Measurements from ENCODE around the gene BMPR1B.
A peak's percentile ranks its signal among the peaks of the same experiment; 100 is the strongest.

Gene BMPR1B

DNA sequence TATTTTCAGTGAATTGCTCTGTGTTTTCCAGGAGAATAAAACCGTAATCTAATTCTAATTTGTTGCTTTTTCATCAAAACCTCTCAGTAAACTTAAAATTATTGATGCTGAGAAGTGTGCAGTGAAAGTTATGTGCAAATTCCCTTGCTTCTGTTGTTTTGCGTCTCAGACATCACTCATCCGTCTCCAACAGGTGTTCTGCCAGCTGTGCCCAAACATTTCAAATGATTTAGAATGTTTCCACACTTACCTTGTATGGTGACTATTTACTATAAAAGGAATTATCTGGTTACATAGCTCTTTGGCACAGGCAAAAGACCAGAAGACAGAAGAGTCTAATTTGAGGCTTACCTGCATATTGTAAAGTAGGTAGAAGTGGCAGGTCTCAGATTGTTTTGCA is 184.0 kb downstream of the BMPR1B start:
- Histone ChIP-seq H3K27me3 (ENCODE audit: insufficient read depth, low read length) (no peaks in the 10 kb centered on the region), H3K36me3 (ENCODE audit: insufficient read depth, low read length) (no peaks in the 10 kb centered on the region), H3K4me3 (ENCODE audit: low read depth, low read length) (no peak overlapping the region), H3K4me1 (ENCODE audit: control insufficient read depth, insufficient read depth, low read length, unreplicated experiment) (peaks cover 15% of the 10 kb centered on the region), H2AFZ (ENCODE audit: low read length, unreplicated experiment) (no peak overlapping the region), H3K79me2 (ENCODE audit: control insufficient read depth, insufficient read depth, low read length, unreplicated experiment) (no peaks in the 10 kb centered on the region), H3K27ac (ENCODE audit: low read depth, low read length) (no peak overlapping the region)

GRCh38 chr4:94944726-94945125 is 187.0 kb downstream of the BMPR1B start:
- Histone ChIP-seq H3K4me3 (ENCODE audit: low read depth, low read length) (no peak overlapping the region), H3K79me2 (ENCODE audit: control insufficient read depth, insufficient read depth, low read length, unreplicated experiment) (no peaks in the 10 kb centered on the region), H3K27me3 (ENCODE audit: insufficient read depth, low read length) (no peaks in the 10 kb centered on the region), H3K27ac (ENCODE audit: low read depth, low read length) (no peak overlapping the region), H2AFZ (ENCODE audit: low read length, unreplicated experiment) (no peak overlapping the region), H3K36me3 (ENCODE audit: insufficient read depth, low read length) (no peaks in the 10 kb centered on the region), H3K4me1 (ENCODE audit: control insufficient read depth, insufficient read depth, low read length, unreplicated experiment) (peaks cover 9% of the 10 kb centered on the region)

- H3K36me3 ChIP-seq (ENCODE audit: insufficient read depth, low read length) = no peaks in the 10 kb centered on the region
- H2AFZ ChIP-seq (ENCODE audit: low read length, unreplicated experiment) = no peak overlapping the region
- no peak overlapping the region for H3K27ac ChIP-seq (ENCODE audit: low read depth, low read length)
- H3K4me1 ChIP-seq (ENCODE audit: control insufficient read depth, insufficient read depth, low read length, unreplicated experiment) = no peaks in the 10 kb centered on the region
- H3K4me3 ChIP-seq (ENCODE audit: low read depth, low read length) = no peak overlapping the region
- no peaks in the 10 kb centered on the region for H3K27me3 ChIP-seq (ENCODE audit: insufficient read depth, low read length)
- H3K79me2 ChIP-seq (ENCODE audit: control insufficient read depth, insufficient read depth, low read length, unreplicated experiment) = no peaks in the 10 kb centered on the region
Measured at GRCh38 chr4:94947681-94948108, 189.9 kb downstream of the BMPR1B start.

DNA sequence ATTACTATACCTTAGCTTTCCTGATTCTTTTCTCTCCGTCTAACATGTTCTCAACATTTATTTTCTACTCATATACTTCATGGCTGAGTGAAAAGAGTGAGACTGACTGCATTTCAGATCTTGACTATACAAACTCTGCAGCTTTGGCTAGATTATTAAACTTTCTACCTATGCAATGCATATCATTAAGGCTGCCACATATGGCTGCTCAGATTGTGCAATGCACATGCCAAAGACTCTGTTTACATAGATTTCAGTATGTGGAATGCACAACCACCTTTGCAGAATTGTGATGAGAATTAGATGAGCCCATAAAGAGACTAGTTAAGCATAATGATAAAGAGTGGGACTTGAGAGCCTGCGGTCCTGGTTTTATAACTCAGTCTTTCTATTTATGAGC is 196.5 kb downstream of the BMPR1B start:
- H3K79me2 ChIP-seq (ENCODE audit: control insufficient read depth, insufficient read depth, low read length, unreplicated experiment) = no peaks in the 10 kb centered on the region
- H3K27me3 ChIP-seq (ENCODE audit: insufficient read depth, low read length) = no peaks in the 10 kb centered on the region
- H3K4me3 ChIP-seq (ENCODE audit: low read depth, low read length) = no peak overlapping the region
- H3K27ac ChIP-seq (ENCODE audit: low read depth, low read length) = no peak overlapping the region
- peaks cover 1% of the 10 kb centered on the region for H3K4me1 ChIP-seq (ENCODE audit: control insufficient read depth, insufficient read depth, low read length, unreplicated experiment)
- no peak overlapping the region for H2AFZ ChIP-seq (ENCODE audit: low read length, unreplicated experiment)
- no peaks in the 10 kb centered on the region for H3K36me3 ChIP-seq (ENCODE audit: insufficient read depth, low read length)

DNA sequence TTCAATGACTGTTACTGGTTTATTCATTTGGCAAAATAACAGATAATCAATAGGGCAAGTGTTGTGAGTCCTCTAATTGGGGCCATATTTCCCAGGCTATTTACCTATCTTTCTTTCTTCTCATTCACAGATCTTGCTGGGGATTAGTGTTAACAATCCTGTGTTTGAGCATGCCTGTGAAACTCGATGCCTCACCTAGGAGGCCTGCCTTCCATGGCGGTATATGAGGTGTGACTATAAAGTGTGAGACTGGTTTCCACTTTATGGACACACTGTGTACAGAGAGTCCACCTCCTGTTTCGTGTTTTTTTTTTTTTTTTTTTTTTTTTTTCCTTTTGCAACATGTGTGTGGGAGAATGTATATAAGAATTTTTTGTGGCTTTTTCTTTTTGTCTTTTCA is 199.3 kb downstream of the BMPR1B start:
- H3K27me3 ChIP-seq (ENCODE audit: insufficient read depth, low read length) = no peaks in the 10 kb centered on the region
- peaks cover 23% of the 10 kb centered on the region for H3K4me1 ChIP-seq (ENCODE audit: control insufficient read depth, insufficient read depth, low read length, unreplicated experiment)
- no peak overlapping the region for H3K4me3 ChIP-seq (ENCODE audit: low read depth, low read length)
- H3K79me2 ChIP-seq (ENCODE audit: control insufficient read depth, insufficient read depth, low read length, unreplicated experiment) = no peaks in the 10 kb centered on the region
- no peaks in the 10 kb centered on the region for H3K36me3 ChIP-seq (ENCODE audit: insufficient read depth, low read length)
- no peak overlapping the region for H2AFZ ChIP-seq (ENCODE audit: low read length, unreplicated experiment)
- no peak overlapping the region for H3K27ac ChIP-seq (ENCODE audit: low read depth, low read length)

GRCh38 chr4:94959307-94959706 is 201.6 kb downstream of the BMPR1B start:
- H3K79me2 ChIP-seq (ENCODE audit: control insufficient read depth, insufficient read depth, low read length, unreplicated experiment) = no peaks in the 10 kb centered on the region
- H2AFZ ChIP-seq (ENCODE audit: low read length, unreplicated experiment) = no peak overlapping the region
- no peak overlapping the region for H3K4me3 ChIP-seq (ENCODE audit: low read depth, low read length)
- H3K4me1 ChIP-seq (ENCODE audit: control insufficient read depth, insufficient read depth, low read length, unreplicated experiment) = peaks cover 23% of the 10 kb centered on the region
- H3K27me3 ChIP-seq (ENCODE audit: insufficient read depth, low read length) = no peaks in the 10 kb centered on the region
- 0 out of 2 replicates have a peak, but pooled peaks cover 3% of the 10 kb centered on the region for H3K36me3 ChIP-seq (ENCODE audit: insufficient read depth, low read length)
- no peak overlapping the region for H3K27ac ChIP-seq (ENCODE audit: low read depth, low read length)

DNA sequence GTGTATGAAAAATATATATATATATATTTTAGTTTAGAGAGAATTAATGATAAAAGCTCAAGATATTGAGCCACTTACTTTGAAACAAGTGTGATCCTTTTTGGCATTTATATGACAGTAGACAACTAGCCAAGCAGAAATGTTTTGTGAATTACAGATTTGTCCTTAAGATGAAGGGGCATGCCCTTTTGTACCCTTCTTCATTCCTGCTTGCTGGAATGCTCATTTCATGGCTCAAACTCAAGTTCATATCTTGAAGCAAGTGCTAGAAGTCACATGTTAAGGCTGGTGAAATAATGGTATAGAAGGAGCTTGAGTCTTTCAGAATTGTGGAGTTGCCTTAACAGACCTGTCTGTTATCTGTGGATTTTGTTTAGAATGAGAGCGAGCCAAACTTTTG is 203.0 kb downstream of the BMPR1B start:
- H3K27ac ChIP-seq (ENCODE audit: low read depth, low read length) = peak overlapping the region; percentile 39
- peaks cover 23% of the 10 kb centered on the region for H3K4me1 ChIP-seq (ENCODE audit: control insufficient read depth, insufficient read depth, low read length, unreplicated experiment)
- no peaks in the 10 kb centered on the region for H3K79me2 ChIP-seq (ENCODE audit: control insufficient read depth, insufficient read depth, low read length, unreplicated experiment)
- H3K4me3 ChIP-seq (ENCODE audit: low read depth, low read length) = no peak overlapping the region
- peak overlapping the region; percentile 2 for H2AFZ ChIP-seq (ENCODE audit: low read length, unreplicated experiment)
- no peaks in the 10 kb centered on the region for H3K27me3 ChIP-seq (ENCODE audit: insufficient read depth, low read length)
- 0 out of 2 replicates have a peak, but pooled peaks cover 3% of the 10 kb centered on the region for H3K36me3 ChIP-seq (ENCODE audit: insufficient read depth, low read length)

DNA sequence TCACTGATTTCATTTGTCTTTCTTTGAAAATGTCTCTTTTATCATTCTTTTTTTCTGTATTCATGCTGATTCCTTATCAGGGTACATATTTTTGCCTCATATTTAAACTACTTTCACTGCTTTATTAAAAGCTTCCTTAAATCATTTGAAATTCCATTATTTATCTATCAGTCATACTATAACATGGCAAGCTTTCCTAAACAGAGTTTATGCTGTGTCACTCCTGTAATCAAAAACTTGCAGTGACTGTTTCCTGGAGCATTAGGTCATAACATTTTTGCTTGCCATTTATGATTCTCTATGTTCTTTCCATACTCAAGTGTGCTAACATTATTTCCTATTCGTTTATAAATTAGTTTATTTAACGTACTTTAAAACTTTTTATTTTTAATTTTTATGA is 203.7 kb downstream of the BMPR1B start:
- no peaks in the 10 kb centered on the region for H3K79me2 ChIP-seq (ENCODE audit: control insufficient read depth, insufficient read depth, low read length, unreplicated experiment)
- peak overlapping the region; percentile 39 for H3K27ac ChIP-seq (ENCODE audit: low read depth, low read length)
- H3K4me3 ChIP-seq (ENCODE audit: low read depth, low read length) = no peak overlapping the region
- H3K4me1 ChIP-seq (ENCODE audit: control insufficient read depth, insufficient read depth, low read length, unreplicated experiment) = peaks cover 23% of the 10 kb centered on the region
- H3K36me3 ChIP-seq (ENCODE audit: insufficient read depth, low read length) = 0 out of 2 replicates have a peak, but pooled peaks cover 3% of the 10 kb centered on the region
- H2AFZ ChIP-seq (ENCODE audit: low read length, unreplicated experiment) = peak overlapping the region; percentile 2
- H3K27me3 ChIP-seq (ENCODE audit: insufficient read depth, low read length) = no peaks in the 10 kb centered on the region

GRCh38 chr4:94962484-94962883 is 204.7 kb downstream of the BMPR1B start:
- H3K36me3 ChIP-seq (ENCODE audit: insufficient read depth, low read length) = 0 out of 2 replicates have a peak, but pooled peaks cover 3% of the 10 kb centered on the region
- H2AFZ ChIP-seq (ENCODE audit: low read length, unreplicated experiment) = no peak overlapping the region
- no peak overlapping the region for H3K4me3 ChIP-seq (ENCODE audit: low read depth, low read length)
- H3K27me3 ChIP-seq (ENCODE audit: insufficient read depth, low read length) = no peaks in the 10 kb centered on the region
- peaks cover 23% of the 10 kb centered on the region for H3K4me1 ChIP-seq (ENCODE audit: control insufficient read depth, insufficient read depth, low read length, unreplicated experiment)
- no peaks in the 10 kb centered on the region for H3K79me2 ChIP-seq (ENCODE audit: control insufficient read depth, insufficient read depth, low read length, unreplicated experiment)
- no peak overlapping the region for H3K27ac ChIP-seq (ENCODE audit: low read depth, low read length)

- Histone ChIP-seq H3K79me2 (ENCODE audit: control insufficient read depth, insufficient read depth, low read length, unreplicated experiment) (no peaks in the 10 kb centered on the region), H3K27me3 (ENCODE audit: insufficient read depth, low read length) (no peaks in the 10 kb centered on the region), H3K4me1 (ENCODE audit: control insufficient read depth, insufficient read depth, low read length, unreplicated experiment) (peaks cover 8% of the 10 kb centered on the region), H2AFZ (ENCODE audit: low read length, unreplicated experiment) (no peak overlapping the region), H3K27ac (ENCODE audit: low read depth, low read length) (no peak overlapping the region), H3K4me3 (ENCODE audit: low read depth, low read length) (no peak overlapping the region), H3K36me3 (ENCODE audit: insufficient read depth, low read length) (0 out of 2 replicates have a peak, but pooled peaks cover 3% of the 10 kb centered on the region)
Measured at GRCh38 chr4:94965852-94966251, 208.1 kb downstream of the BMPR1B start.

GRCh38 chr4:94968493-94968892 is 210.7 kb downstream of the BMPR1B start:
- H3K27me3 ChIP-seq (ENCODE audit: insufficient read depth, low read length) = no peaks in the 10 kb centered on the region
- H2AFZ ChIP-seq (ENCODE audit: low read length, unreplicated experiment) = no peak overlapping the region
- no peak overlapping the region for H3K27ac ChIP-seq (ENCODE audit: low read depth, low read length)
- H3K4me1 ChIP-seq (ENCODE audit: control insufficient read depth, insufficient read depth, low read length, unreplicated experiment) = no peaks in the 10 kb centered on the region
- no peak overlapping the region for H3K4me3 ChIP-seq (ENCODE audit: low read depth, low read length)
- no peaks in the 10 kb centered on the region for H3K36me3 ChIP-seq (ENCODE audit: insufficient read depth, low read length)
- no peaks in the 10 kb centered on the region for H3K79me2 ChIP-seq (ENCODE audit: control insufficient read depth, insufficient read depth, low read length, unreplicated experiment)

Data from ACC112 (cell line).